GM06990 (cell line): ENCODE measurements around the gene HSP90B1.

Experiments used
- DNase-seq: peaks from one replicate; pipeline ENCODE4 v3.0.0-alpha.2; 2011; ENCODE audit not compliant: insufficient read length; ENCODE audit errors: extremely low read depth
- H3K27me3 ChIP-seq: replicated peaks from 2 replicates; pipeline ENCODE4 v1.6.0; 2011; ENCODE audit warnings: low read length; ENCODE audit not compliant: control insufficient read depth, insufficient read depth
- H3K36me3 ChIP-seq: 2 replicates; pipeline ENCODE4 v1.5.1; 2011; ENCODE audit warnings: low read length; ENCODE audit not compliant: control insufficient read depth, insufficient read depth
- H3K4me3 ChIP-seq: replicated peaks from 2 replicates; pipeline ENCODE4 v1.5.1; 2011; ENCODE audit warnings: low read depth, mild to moderate bottlenecking, control low read depth, low read length
- CTCF ChIP-seq: IDR thresholded peaks from 2 replicates; pipeline ENCODE4 v1.5.1; 2011; ENCODE audit warnings: low read length, control low read depth, mild to moderate bottlenecking, inconsistent platforms; ENCODE audit not compliant: insufficient read depth, poor library complexity, severe bottlenecking

Gene HSP90B1

GRCh38 chr12:103929046-103929783, 995 bp upstream of the HSP90B1 start:
- no peaks in the 10 kb centered on the region for H3K27me3 ChIP-seq
- H3K4me3 ChIP-seq: peak overlapping the region; percentile 66
- peaks cover 5% of the 10 kb centered on the region for H3K36me3 ChIP-seq
- DNase-seq: peak; percentile 86
- no peak for TF ChIP-seq CTCF

- TF ChIP-seq CTCF: no peak
- no peak for DNase-seq
- no peaks in the 10 kb centered on the region for H3K27me3 ChIP-seq
- H3K4me3 ChIP-seq: peak overlapping the region; percentile 66
- H3K36me3 ChIP-seq: peaks cover 7% of the 10 kb centered on the region
These were observed 501 bp upstream of the HSP90B1 start for GRCh38 chr12:103929784-103930033.

- Histone ChIP-seq H3K4me3 (peak overlapping the region; percentile 99), H3K36me3 (peaks cover 13% of the 10 kb centered on the region)
- peak; percentile 64 for DNase-seq
These were observed 851 bp downstream of the HSP90B1 start for GRCh38 chr12:103930787-103931735.

GRCh38 chr12:103933237-103933636, 3.0 kb downstream of the HSP90B1 start:
- Histone ChIP-seq H3K27me3 (no peaks in the 10 kb centered on the region), H3K36me3 (peaks cover 19% of the 10 kb centered on the region), H3K4me3 (peak overlapping the region; percentile 99)
- no peak for TF ChIP-seq CTCF
- DNase-seq: no peak

More at GRCh38 chr12:103930787-103931735, 851 bp downstream of the HSP90B1 start:
- H3K27me3 ChIP-seq: no peaks in the 10 kb centered on the region
- TF ChIP-seq CTCF: no peak

GRCh38 chr12:103936679-103937078, 6.5 kb downstream of the HSP90B1 start:
- no peak for TF ChIP-seq CTCF
- DNase-seq: no peak
- Histone ChIP-seq H3K4me3 (no peak overlapping the region), H3K27me3 (no peaks in the 10 kb centered on the region), H3K36me3 (peaks cover 26% of the 10 kb centered on the region)
